HepG2 (cell line): Measurements from ENCODE around the gene DNLZ. TPM values are rescaled to one million over a fixed set of nuclear protein-coding genes. Genes with fewer than 3 reads are reported as not detected.

ENCODE experiments used
- ATF6 ChIP-seq: sonication (generic); formaldehyde crosslinking; conservative IDR thresholded peaks from 2 replicates; pipeline ENCODE4 v1.4.0; 2020; ENCODE audit warnings: missing genetic modification reagents
- HOXA3 ChIP-seq: sonication (generic); formaldehyde crosslinking; IDR thresholded peaks from 2 replicates; pipeline ENCODE4 v1.5.0; 2020; ENCODE audit warnings: missing genetic modification reagents
- MAFG ChIP-seq: sonication (generic); formaldehyde crosslinking; IDR thresholded peaks from 2 replicates; pipeline ENCODE4 v1.5.1; 2020; ENCODE audit warnings: mild to moderate bottlenecking, missing genetic modification reagents
- MYC ChIP-seq: sonication (generic); formaldehyde crosslinking; IDR thresholded peaks from 2 replicates; pipeline ENCODE4 v1.9.0; 2021; ENCODE audit warnings: missing genetic modification reagents, borderline replicate concordance
- NR2C2 ChIP-seq: sonication (generic); formaldehyde crosslinking; IDR thresholded peaks from 2 replicates; pipeline ENCODE4 v1.4.0; 2020; ENCODE audit warnings: missing genetic modification reagents, mild to moderate bottlenecking, moderate library complexity, borderline replicate concordance
- ZBTB38 ChIP-seq: sonication (generic); formaldehyde crosslinking; IDR thresholded peaks from 2 replicates; pipeline ENCODE4 v1.5.1; 2020; ENCODE audit warnings: mild to moderate bottlenecking, missing genetic modification reagents
- ZFP91 ChIP-seq: sonication (generic); formaldehyde crosslinking; IDR thresholded peaks from 2 replicates; pipeline ENCODE4 v1.9.0; 2022; ENCODE audit warnings: missing genetic modification reagents, mild to moderate bottlenecking, borderline replicate concordance
- ZNF230 ChIP-seq: sonication (generic); formaldehyde crosslinking; IDR thresholded peaks from 2 replicates; pipeline ENCODE4 v1.4.0; 2020; ENCODE audit warnings: mild to moderate bottlenecking, missing genetic modification reagents
- ZNF282 ChIP-seq: fragments of 450-650 bp; IDR thresholded peaks from 2 replicates; pipeline ENCODE4 v1.6.1; 2018; ENCODE audit not compliant: partially characterized antibody
- ZNF367 ChIP-seq: sonication (generic); formaldehyde crosslinking; IDR thresholded peaks from 2 replicates; pipeline ENCODE4 v1.4.0; 2020; ENCODE audit warnings: missing genetic modification reagents, borderline replicate concordance
- ZNF674 ChIP-seq: sonication (generic); formaldehyde crosslinking; IDR thresholded peaks from 2 replicates; pipeline ENCODE4 v1.5.0; 2020; ENCODE audit warnings: low read depth, mild to moderate bottlenecking, missing genetic modification reagents
- ZSCAN29 ChIP-seq: sonication (generic); formaldehyde crosslinking; conservative IDR thresholded peaks from 2 replicates; pipeline ENCODE4 v1.4.0; 2020; ENCODE audit warnings: mild to moderate bottlenecking, missing genetic modification reagents
- polyA plus RNA-seq, 8 experiments: library from polyadenylated mRNA; depleted of rRNA in 3 of 8; stranded (reverse) in 7 of 8; unstranded in 1 of 8; fragments of >200 nt; fragmentation: Illumina TruSeq in 4 of 8; extraction: Trizol in 4 of 8; gene quantifications; 2 replicates each; pipeline versions ENCODE4 v1.2.1 to v1.2.3, GENCODE V29; 2011 to 2016; ENCODE audit warnings: low read depth in 4 of 8, missing spikeins in 1 of 8, mixed read lengths in 1 of 8; ENCODE audit not compliant: insufficient read depth in 1 of 8
- total RNA-seq, 5 experiments: library from RNA; depleted of rRNA; stranded (reverse); fragments of >200 nt; fragmentation: Illumina TruSeq; extraction: Trizol; gene quantifications; 2 replicates each; pipeline ENCODE4 v1.2.3, GENCODE V29; 2016; ENCODE audit warnings: low read depth in 1 of 5
- TF ChIP-seq, protein P1 (sequence below): sonication (generic); formaldehyde crosslinking; IDR thresholded peaks from 2 replicates; pipeline ENCODE4 v1.4.0; 2020; ENCODE audit warnings: missing genetic modification reagents
- TF ChIP-seq, protein P2 (sequence below): sonication (generic); formaldehyde crosslinking; IDR thresholded peaks from 2 replicates; pipeline ENCODE4 v1.4.0; 2020; ENCODE audit warnings: missing genetic modification reagents
- TF ChIP-seq, protein P3 (sequence below): sonication (generic); formaldehyde crosslinking; conservative IDR thresholded peaks from 2 replicates; pipeline ENCODE4 v1.8.0; 2022; ENCODE audit warnings: low read depth, missing genetic modification reagents

The DNLZ gene
- total and polyA plus RNA-seq, 2 of the 13 experiments (the other 11 are each of a cell fraction or from before 2014, with no cell fraction given) = 3.4 to 8.0 TPM

GRCh38 chr9:136409557-136410455 is 46.3 kb upstream of the DNLZ start (continued):
- TF ChIP-seq, protein P1, sequence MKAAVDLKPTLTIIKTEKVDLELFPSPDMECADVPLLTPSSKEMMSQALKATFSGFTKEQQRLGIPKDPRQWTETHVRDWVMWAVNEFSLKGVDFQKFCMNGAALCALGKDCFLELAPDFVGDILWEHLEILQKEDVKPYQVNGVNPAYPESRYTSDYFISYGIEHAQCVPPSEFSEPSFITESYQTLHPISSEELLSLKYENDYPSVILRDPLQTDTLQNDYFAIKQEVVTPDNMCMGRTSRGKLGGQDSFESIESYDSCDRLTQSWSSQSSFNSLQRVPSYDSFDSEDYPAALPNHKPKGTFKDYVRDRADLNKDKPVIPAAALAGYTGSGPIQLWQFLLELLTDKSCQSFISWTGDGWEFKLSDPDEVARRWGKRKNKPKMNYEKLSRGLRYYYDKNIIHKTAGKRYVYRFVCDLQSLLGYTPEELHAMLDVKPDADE (CRISPR knock-in tag) = peak; percentile 69; the same call in 1 of the 2 replicates
- TF ChIP-seq ZNF674 (CRISPR knock-in tag) (no peak), HOXA3 (peak; percentile 41), NR2C2 (CRISPR knock-in tag) (no peak), ZFP91 (CRISPR knock-in tag) (no peak), ZNF230 (CRISPR knock-in tag) (peak; percentile 22; the same call in 1 of the 2 replicates), ZBTB38 (0 out of 2 replicates have a peak, but pooled peaks have one; percentile 36), ZSCAN29 (CRISPR knock-in tag) (0 out of 2 replicates have a peak, but pooled peaks have one; percentile 23), MYC (CRISPR knock-in tag) (peak; percentile 74), MAFG (CRISPR knock-in tag) (peak; percentile 52; the same call in 1 of the 2 replicates), ZNF367 (CRISPR knock-in tag) (0 out of 2 replicates have a peak, but pooled peaks have one; percentile 54), ATF6 (no peak), ZNF282 (no peak)
- TF ChIP-seq, protein P2, sequence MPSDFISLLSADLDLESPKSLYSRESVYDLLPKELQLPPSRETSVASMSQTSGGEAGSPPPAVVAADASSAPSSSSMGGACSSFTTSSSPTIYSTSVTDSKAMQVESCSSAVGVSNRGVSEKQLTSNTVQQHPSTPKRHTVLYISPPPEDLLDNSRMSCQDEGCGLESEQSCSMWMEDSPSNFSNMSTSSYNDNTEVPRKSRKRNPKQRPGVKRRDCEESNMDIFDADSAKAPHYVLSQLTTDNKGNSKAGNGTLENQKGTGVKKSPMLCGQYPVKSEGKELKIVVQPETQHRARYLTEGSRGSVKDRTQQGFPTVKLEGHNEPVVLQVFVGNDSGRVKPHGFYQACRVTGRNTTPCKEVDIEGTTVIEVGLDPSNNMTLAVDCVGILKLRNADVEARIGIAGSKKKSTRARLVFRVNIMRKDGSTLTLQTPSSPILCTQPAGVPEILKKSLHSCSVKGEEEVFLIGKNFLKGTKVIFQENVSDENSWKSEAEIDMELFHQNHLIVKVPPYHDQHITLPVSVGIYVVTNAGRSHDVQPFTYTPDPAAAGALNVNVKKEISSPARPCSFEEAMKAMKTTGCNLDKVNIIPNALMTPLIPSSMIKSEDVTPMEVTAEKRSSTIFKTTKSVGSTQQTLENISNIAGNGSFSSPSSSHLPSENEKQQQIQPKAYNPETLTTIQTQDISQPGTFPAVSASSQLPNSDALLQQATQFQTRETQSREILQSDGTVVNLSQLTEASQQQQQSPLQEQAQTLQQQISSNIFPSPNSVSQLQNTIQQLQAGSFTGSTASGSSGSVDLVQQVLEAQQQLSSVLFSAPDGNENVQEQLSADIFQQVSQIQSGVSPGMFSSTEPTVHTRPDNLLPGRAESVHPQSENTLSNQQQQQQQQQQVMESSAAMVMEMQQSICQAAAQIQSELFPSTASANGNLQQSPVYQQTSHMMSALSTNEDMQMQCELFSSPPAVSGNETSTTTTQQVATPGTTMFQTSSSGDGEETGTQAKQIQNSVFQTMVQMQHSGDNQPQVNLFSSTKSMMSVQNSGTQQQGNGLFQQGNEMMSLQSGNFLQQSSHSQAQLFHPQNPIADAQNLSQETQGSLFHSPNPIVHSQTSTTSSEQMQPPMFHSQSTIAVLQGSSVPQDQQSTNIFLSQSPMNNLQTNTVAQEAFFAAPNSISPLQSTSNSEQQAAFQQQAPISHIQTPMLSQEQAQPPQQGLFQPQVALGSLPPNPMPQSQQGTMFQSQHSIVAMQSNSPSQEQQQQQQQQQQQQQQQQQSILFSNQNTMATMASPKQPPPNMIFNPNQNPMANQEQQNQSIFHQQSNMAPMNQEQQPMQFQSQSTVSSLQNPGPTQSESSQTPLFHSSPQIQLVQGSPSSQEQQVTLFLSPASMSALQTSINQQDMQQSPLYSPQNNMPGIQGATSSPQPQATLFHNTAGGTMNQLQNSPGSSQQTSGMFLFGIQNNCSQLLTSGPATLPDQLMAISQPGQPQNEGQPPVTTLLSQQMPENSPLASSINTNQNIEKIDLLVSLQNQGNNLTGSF = peak; percentile 87; the same call in 1 of the 2 replicates
- TF ChIP-seq, protein P3, sequence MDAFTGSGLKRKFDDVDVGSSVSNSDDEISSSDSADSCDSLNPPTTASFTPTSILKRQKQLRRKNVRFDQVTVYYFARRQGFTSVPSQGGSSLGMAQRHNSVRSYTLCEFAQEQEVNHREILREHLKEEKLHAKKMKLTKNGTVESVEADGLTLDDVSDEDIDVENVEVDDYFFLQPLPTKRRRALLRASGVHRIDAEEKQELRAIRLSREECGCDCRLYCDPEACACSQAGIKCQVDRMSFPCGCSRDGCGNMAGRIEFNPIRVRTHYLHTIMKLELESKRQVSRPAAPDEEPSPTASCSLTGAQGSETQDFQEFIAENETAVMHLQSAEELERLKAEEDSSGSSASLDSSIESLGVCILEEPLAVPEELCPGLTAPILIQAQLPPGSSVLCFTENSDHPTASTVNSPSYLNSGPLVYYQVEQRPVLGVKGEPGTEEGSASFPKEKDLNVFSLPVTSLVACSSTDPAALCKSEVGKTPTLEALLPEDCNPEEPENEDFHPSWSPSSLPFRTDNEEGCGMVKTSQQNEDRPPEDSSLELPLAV (CRISPR knock-in tag) = peak; percentile 66; the same call in 1 of the 2 replicates
